Common myeloid progenitor, CD34-positive (primary cell): ENCODE measurements around the gene MTAP.

Source experiments
- CTCF ChIA-PET: fragments of 350-600 bp; sonication (Branson Sonifier 250); formaldehyde crosslinking; loops from one replicate; lab custom pipeline; 2021; ENCODE audit warnings: antibody characterized with exemption; lab: Charles Lee
- POLR2A ChIA-PET: fragments of 350-600 bp; sonication (Branson Sonifier 250); formaldehyde crosslinking; loops from one replicate; lab custom pipeline; 2021; ENCODE audit warnings: antibody characterized with exemption; lab: Charles Lee
- DNase-seq, 3 donors: peaks; one replicate each; pipeline versions ENCODE4 v3.0.0 to v3.0.0-alpha.2; 2013
- H3K27ac ChIP-seq, 2 experiments: 1 replicate in 1 of 2; 2 replicates in 1 of 2; pipeline ENCODE4 v1.7.0; 2013; ENCODE audit warnings: inconsistent platforms in 2 of 2, low read length in 2 of 2, mild to moderate bottlenecking in 2 of 2, low read depth in 1 of 2, moderate library complexity in 1 of 2; ENCODE audit not compliant: severe bottlenecking in 2 of 2, insufficient read depth in 1 of 2, poor library complexity in 1 of 2
- H3K27me3 ChIP-seq, 5 experiments: replicated peaks in 2 of 5; 1 replicate in 3 of 5; 2 replicates in 2 of 5; pipeline versions ENCODE4 v1.6.1 to v1.7.0; 2013; ENCODE audit warnings: low read length in 4 of 5, mild to moderate bottlenecking in 2 of 5, moderate library complexity in 2 of 5, inconsistent platforms in 1 of 5; ENCODE audit not compliant: insufficient read depth in 5 of 5, control insufficient read depth in 4 of 5
- H3K36me3 ChIP-seq, 4 experiments: 1 replicate in 2 of 4; 2 replicates in 2 of 4; pipeline versions ENCODE4 v1.6.1 to v1.7.0; 2013; ENCODE audit warnings: low read length in 3 of 4, control low read depth in 1 of 4, mild to moderate bottlenecking in 1 of 4; ENCODE audit not compliant: control insufficient read depth in 4 of 4, insufficient read depth in 4 of 4
- H3K4me1 ChIP-seq, 4 experiments: 1 replicate in 3 of 4; 2 replicates in 1 of 4; pipeline versions ENCODE4 v1.6.1 to v1.7.1; 2013; ENCODE audit warnings: low read length in 3 of 4, mild to moderate bottlenecking in 3 of 4, control low read depth in 1 of 4, inconsistent platforms in 1 of 4, moderate library complexity in 1 of 4; ENCODE audit not compliant: control insufficient read depth in 4 of 4, insufficient read depth in 4 of 4; ENCODE audit errors: control extremely low read depth in 1 of 4
- H3K4me3 ChIP-seq, 7 experiments: 1 replicate in 4 of 7; 2 replicates in 3 of 7; pipeline versions ENCODE4 v1.5.1 to v1.7.0; 2013; ENCODE audit warnings: mild to moderate bottlenecking in 7 of 7, low read length in 6 of 7, moderate library complexity in 6 of 7, inconsistent platforms in 2 of 7, low read depth in 2 of 7, control low read depth in 1 of 7; ENCODE audit not compliant: insufficient read depth in 4 of 7, control insufficient read depth in 1 of 7; ENCODE audit errors: extremely low read depth in 1 of 7
- H3K9me3 ChIP-seq, 5 experiments: 1 replicate in 4 of 5; 2 replicates in 1 of 5; pipeline versions ENCODE4 v1.6.1 to v1.7.1; 2013; ENCODE audit warnings: low read length in 4 of 5, mild to moderate bottlenecking in 2 of 5, inconsistent platforms in 1 of 5, low read depth in 1 of 5, moderate library complexity in 1 of 5; ENCODE audit not compliant: control insufficient read depth in 4 of 5, insufficient read depth in 2 of 5; ENCODE audit errors: control extremely low read depth in 1 of 5
- WGBS: methylation state at CpG from one replicate; pipeline ENCODE4 v1.1.5; 2013; ENCODE audit not compliant: insufficient coverage; 5-methylcytosine and 5-hydroxymethylcytosine counted together

Gene MTAP

GRCh38 chr9:21969951-21970799 is 167.7 kb downstream of the MTAP start:
- CTCF ChIA-PET: interaction anchor here (1.2 to 3.2 kb wide), 4 partner anchors 23 to 154 kb away, joined by 3 to 10 read pairs (median 4); partner anchors contain the start of genes CDKN2A, CDKN2B and CDKN2B-AS1
- Histone ChIP-seq H3K36me3 (no peaks in the 10 kb centered on the region), H3K4me3 (no peak overlapping the region), H3K4me1 (peaks cover 0 to 31% (median 20%) of the 10 kb centered on the region in 4 experiments), H3K27me3 (peaks cover 42 to 99% (median 66%) of the 10 kb centered on the region in 5 experiments), H3K27ac (no peak overlapping the region), H3K9me3 (peaks cover 0 to 23% (median 9%) of the 10 kb centered on the region in 5 experiments)
- POLR2A ChIA-PET: no interaction called here
- DNase-seq: no peak
- 15% methylated on average over 16 of the region's 24 CpGs for WGBS

GRCh38 chr9:21970800-21971640 is 168.6 kb downstream of the MTAP start:
- peaks cover 49 to 99% (median 65%) of the 10 kb centered on the region in 5 experiments for H3K27me3 ChIP-seq
- H3K27ac ChIP-seq: no peak overlapping the region
- ChIA-PET CTCF (interaction anchor here (0.7 to 3.2 kb wide), 9 partner anchors 16 to 155 kb away, joined by 3 to 10 read pairs (median 4); partner anchors contain the start of genes CDKN2A, CDKN2B and CDKN2B-AS1), POLR2A (no interaction called here)
- no peak overlapping the region for H3K4me3 ChIP-seq
- peak in 1 of 3 donors; percentile 19 for DNase-seq
- 6% methylated on average over 38 of the region's 45 CpGs for WGBS
- peaks cover 0 to 23% (median 9%) of the 10 kb centered on the region in 5 experiments for H3K9me3 ChIP-seq
- no peaks in the 10 kb centered on the region for H3K36me3 ChIP-seq
- H3K4me1 ChIP-seq: peaks cover 0 to 25% (median 15%) of the 10 kb centered on the region in 4 experiments

GRCh38 chr9:21972361-21972760 is 169.9 kb downstream of the MTAP start:
- H3K9me3 ChIP-seq: peaks cover 0 to 21% (median 7%) of the 10 kb centered on the region in 5 experiments
- CTCF ChIA-PET: interaction anchor here (0.9 to 1.8 kb wide), 3 partner anchors 14 to 57 kb away, joined by 4 read pairs; partner anchors contain the start of gene CDKN2B
- H3K27ac ChIP-seq: no peak overlapping the region
- H3K4me1 ChIP-seq: peaks cover 0 to 20% (median 12%) of the 10 kb centered on the region in 4 experiments
- H3K36me3 ChIP-seq: no peaks in the 10 kb centered on the region
- H3K4me3 ChIP-seq: no peak overlapping the region
- POLR2A ChIA-PET: no interaction called here
- H3K27me3 ChIP-seq: peaks cover 54 to 100% (median 65%) of the 10 kb centered on the region in 5 experiments
- no peak for DNase-seq

- Histone ChIP-seq H3K36me3 (no peaks in the 10 kb centered on the region), H3K27me3 (peaks cover 49 to 100% (median 61%) of the 10 kb centered on the region in 5 experiments), H3K27ac (no peak overlapping the region), H3K9me3 (peaks cover 0 to 14% (median under 1%) of the 10 kb centered on the region in 5 experiments), H3K4me3 (peak overlapping the region in 4 of 7 experiments; percentile 26 to 51 (median 40)), H3K4me1 (peaks cover 0 to 13% (median 7%) of the 10 kb centered on the region in 4 experiments)
- DNase-seq: peak in 1 of 3 donors; percentile 13
- POLR2A ChIA-PET: no interaction called here
- WGBS: 4% methylated on average over 15 of the region's 21 CpGs
- CTCF ChIA-PET: interaction anchor here (1.9 kb wide), 1 partner anchor 9 kb away, joined by 5 read pairs; no protein-coding TSS in a partner anchor
These were observed 171.9 kb downstream of the MTAP start for GRCh38 chr9:21974343-21974721.

- peak in 1 of 3 donors; percentile 60 for DNase-seq
- Histone ChIP-seq H3K27me3 (peaks cover 49 to 100% (median 63%) of the 10 kb centered on the region in 5 experiments), H3K27ac (no peak overlapping the region), H3K4me3 (peak overlapping the region in 6 of 7 experiments; percentile 19 to 51 (median 38)), H3K4me1 (peaks cover 0 to 13% (median 7%) of the 10 kb centered on the region in 4 experiments), H3K9me3 (peaks cover 0 to 10% (median 2%) of the 10 kb centered on the region in 5 experiments), H3K36me3 (no peaks in the 10 kb centered on the region)
- WGBS: under 1% methylated on average over 33 of the region's 51 CpGs
- ChIA-PET POLR2A (no interaction called here), CTCF (interaction anchor here (1.9 kb wide), 1 partner anchor 9 kb away, joined by 5 read pairs; no protein-coding TSS in a partner anchor)
These were observed 172.4 kb downstream of the MTAP start for GRCh38 chr9:21974722-21975409.

GRCh38 chr9:21976334-21976875 is 174.0 kb downstream of the MTAP start:
- ChIA-PET POLR2A (no interaction called here), CTCF (interaction anchor here (1.0 kb wide), 2 partner anchors 9 to 11 kb away, joined by 3 read pairs; no protein-coding TSS in a partner anchor)
- peaks cover 0 to 2% (median 0%) of the 10 kb centered on the region in 5 experiments for H3K9me3 ChIP-seq
- peaks cover 39 to 96% (median 68%) of the 10 kb centered on the region in 5 experiments for H3K27me3 ChIP-seq
- H3K27ac ChIP-seq: no peak overlapping the region
- peaks cover 0 to 13% (median 7%) of the 10 kb centered on the region in 4 experiments for H3K4me1 ChIP-seq
- H3K4me3 ChIP-seq: no peak overlapping the region
- H3K36me3 ChIP-seq: no peaks in the 10 kb centered on the region
- WGBS: 19% methylated on average over 12 of the region's 19 CpGs
- no peak for DNase-seq
